Epithelial cell of proximal tubule (primary cell): ENCODE measurements around the gene ARHGAP42. TPM values are rescaled to one million over a fixed set of nuclear protein-coding genes. Genes with fewer than 3 reads are reported as not detected.

Source experiments
- DNase-seq: peaks from one replicate; pipeline ENCODE4 v3.0.0-alpha.2; 2011; ENCODE audit warnings: low read depth
- H3K4me3 ChIP-seq: 2 replicates; pipeline ENCODE4 v1.5.1; 2011; ENCODE audit warnings: low read depth, mild to moderate bottlenecking, low read length
- total RNA-seq: library from RNA; depleted of rRNA; stranded (reverse); fragments of >200 nt; gene quantifications from 2 replicates; pipeline ENCODE4 v1.2.3, GENCODE V29; 2015
- TF ChIP-seq, protein P1 (sequence below): conservative IDR thresholded peaks from 2 replicates; pipeline ENCODE4 v1.5.1; 2012; ENCODE audit warnings: low read depth, mild to moderate bottlenecking, low read length

The ARHGAP42 gene
- total RNA-seq, 1 donor from 2014 or later = 8.0 TPM

- no peak overlapping the region for H3K4me3 ChIP-seq
- TF ChIP-seq, protein P1, sequence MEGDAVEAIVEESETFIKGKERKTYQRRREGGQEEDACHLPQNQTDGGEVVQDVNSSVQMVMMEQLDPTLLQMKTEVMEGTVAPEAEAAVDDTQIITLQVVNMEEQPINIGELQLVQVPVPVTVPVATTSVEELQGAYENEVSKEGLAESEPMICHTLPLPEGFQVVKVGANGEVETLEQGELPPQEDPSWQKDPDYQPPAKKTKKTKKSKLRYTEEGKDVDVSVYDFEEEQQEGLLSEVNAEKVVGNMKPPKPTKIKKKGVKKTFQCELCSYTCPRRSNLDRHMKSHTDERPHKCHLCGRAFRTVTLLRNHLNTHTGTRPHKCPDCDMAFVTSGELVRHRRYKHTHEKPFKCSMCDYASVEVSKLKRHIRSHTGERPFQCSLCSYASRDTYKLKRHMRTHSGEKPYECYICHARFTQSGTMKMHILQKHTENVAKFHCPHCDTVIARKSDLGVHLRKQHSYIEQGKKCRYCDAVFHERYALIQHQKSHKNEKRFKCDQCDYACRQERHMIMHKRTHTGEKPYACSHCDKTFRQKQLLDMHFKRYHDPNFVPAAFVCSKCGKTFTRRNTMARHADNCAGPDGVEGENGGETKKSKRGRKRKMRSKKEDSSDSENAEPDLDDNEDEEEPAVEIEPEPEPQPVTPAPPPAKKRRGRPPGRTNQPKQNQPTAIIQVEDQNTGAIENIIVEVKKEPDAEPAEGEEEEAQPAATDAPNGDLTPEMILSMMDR = no peak
- DNase-seq = no peak
Measured at GRCh38 chr11:100785148-100785983, 98.3 kb downstream of the ARHGAP42 start.

DNA sequence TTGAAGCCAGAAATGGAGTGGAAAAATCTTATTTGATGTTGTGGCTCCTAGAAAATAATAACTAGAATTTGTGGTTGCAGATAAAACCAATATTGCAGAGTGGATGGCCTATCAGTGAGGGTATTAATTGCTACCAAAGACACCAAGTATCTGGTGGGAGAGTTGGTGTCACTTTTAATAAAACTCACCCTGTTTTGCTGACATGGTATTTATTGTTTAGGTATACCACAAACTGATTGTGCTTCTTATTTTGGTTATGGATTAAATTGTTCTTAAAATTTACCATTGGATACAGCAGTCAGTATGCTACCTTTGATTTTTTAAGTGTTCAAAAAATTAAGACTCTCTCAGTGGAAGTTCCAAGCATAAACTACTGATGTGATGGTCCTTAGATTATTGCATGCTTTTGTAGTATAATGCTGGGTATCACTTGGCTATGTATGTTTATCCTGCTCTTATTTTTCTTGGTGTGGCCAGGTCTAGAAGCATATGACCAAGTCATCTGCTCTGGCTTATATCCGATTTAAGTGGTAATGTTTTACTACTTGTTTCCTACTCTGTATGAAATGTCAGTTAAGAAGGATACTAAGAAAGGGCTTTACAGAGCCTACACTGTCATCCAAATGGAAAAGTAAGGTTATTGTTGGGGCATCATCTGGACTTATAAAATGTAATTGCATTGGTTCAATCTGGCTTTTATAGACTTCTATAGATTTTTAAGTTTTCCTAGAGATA, 101.6 kb downstream of the ARHGAP42 start:
- DNase-seq = no peak
- no peak overlapping the region for H3K4me3 ChIP-seq
- TF ChIP-seq, protein P1 = no peak

GRCh38 chr11:100789500-100789899, 102.4 kb downstream of the ARHGAP42 start:
- H3K4me3 ChIP-seq = no peak overlapping the region
- no peak for DNase-seq
- TF ChIP-seq, protein P1 = no peak

- H3K4me3 ChIP-seq = no peak overlapping the region
- no peak for DNase-seq
- TF ChIP-seq, protein P1 = no peak
Measured at GRCh38 chr11:100790073-100790472, 103.0 kb downstream of the ARHGAP42 start.

GRCh38 chr11:100791103-100791502, 104.0 kb downstream of the ARHGAP42 start:
- DNase-seq = no peak
- TF ChIP-seq, protein P1 = no peak
- H3K4me3 ChIP-seq = no peak overlapping the region

GRCh38 chr11:100791860-100792259, 104.8 kb downstream of the ARHGAP42 start:
- TF ChIP-seq, protein P1 = no peak
- no peak overlapping the region for H3K4me3 ChIP-seq
- DNase-seq = no peak
